ENCODE results near the gene SPTLC3. TPM values are rescaled to one million over a fixed set of nuclear protein-coding genes. Genes with fewer than 3 reads are reported as not detected.

SPTLC3 gene
- total RNA-seq, 1 experiment from 2014 or later: 0.03 TPM

GRCh38 chr20:13101706-13102105, 92.9 kb downstream of the SPTLC3 start:
- in situ Hi-C loops (cut with HindIII; ENCODE audit: low pct_unique_long_range_greater_than_20kb, low sequenced_read_pairs): no loop called here
- H3K27ac ChIP-seq (ENCODE audit: low read length): no peak overlapping the region
- CTCF ChIA-PET: no interaction called here
- DNase-seq (ENCODE audit: low read depth, low spot score) (no peak), ATAC-seq (no peak)
- no peaks in the 10 kb centered on the region for H3K9me3 ChIP-seq (ENCODE audit: control insufficient read depth, insufficient read depth, low read depth, low read length)
- no peaks in the 10 kb centered on the region for H3K4me1 ChIP-seq (ENCODE audit: control insufficient read depth, insufficient read depth, low read length)
- no peak for TF ChIP-seq TCF7L2 (IDR thresholded peaks at IDR 0.05; ENCODE audit: low read depth, low read length)
- TF ChIP-seq CTCF (IDR thresholded peaks at IDR 0.05): no peak
- no peak for TF ChIP-seq REST (IDR thresholded peaks at IDR 0.05; ENCODE audit: insufficient read depth in 1 of 2, low read depth in 2 of 2, low read length in 1 of 2)
- TF ChIP-seq POLR2AphosphoS5 (IDR thresholded peaks at IDR 0.05; ENCODE audit: low read depth, low read length): no peak
- TF ChIP-seq SIN3A (IDR thresholded peaks at IDR 0.05; ENCODE audit: borderline replicate concordance, insufficient read depth, low read depth, low read length): no peak
- no peak overlapping the region for H3K4me3 ChIP-seq (ENCODE audit: low read depth in 2 of 2, low read length in 2 of 2)
- intact Hi-C loops (cut with micrococcal nuclease; ENCODE audit: unreplicated experiment): loop anchor here (10.0 kb wide), 1 partner anchor 1527 kb away; no protein-coding TSS in a partner anchor
- POLR2A ChIA-PET: no interaction called here
- BruUV-seq (replicated peaks): no TSS peak
- H3K36me3 ChIP-seq (ENCODE audit: control insufficient read depth, insufficient read depth, low read length): no peaks in the 10 kb centered on the region
- H3K27me3 ChIP-seq (ENCODE audit: control insufficient read depth, insufficient read depth, low read length): 0 out of 2 replicates have a peak, but pooled peaks cover 2% of the 10 kb centered on the region

- POLR2A ChIA-PET: no interaction called here
- TF ChIP-seq SIN3A (IDR thresholded peaks at IDR 0.05; ENCODE audit: borderline replicate concordance, insufficient read depth, low read depth, low read length) (no peak), REST (IDR thresholded peaks at IDR 0.05; ENCODE audit: insufficient read depth in 1 of 2, low read depth in 2 of 2, low read length in 1 of 2) (no peak), CTCF (IDR thresholded peaks at IDR 0.05) (no peak), TCF7L2 (IDR thresholded peaks at IDR 0.05; ENCODE audit: low read depth, low read length) (no peak), POLR2AphosphoS5 (IDR thresholded peaks at IDR 0.05; ENCODE audit: low read depth, low read length) (no peak)
- Histone ChIP-seq H3K4me1 (ENCODE audit: control insufficient read depth, insufficient read depth, low read length) (no peaks in the 10 kb centered on the region), H3K27ac (ENCODE audit: low read length) (no peak overlapping the region), H3K9me3 (ENCODE audit: control insufficient read depth, insufficient read depth, low read depth, low read length) (no peaks in the 10 kb centered on the region), H3K27me3 (ENCODE audit: control insufficient read depth, insufficient read depth, low read length) (0 out of 2 replicates have a peak, but pooled peaks cover 2% of the 10 kb centered on the region), H3K36me3 (ENCODE audit: control insufficient read depth, insufficient read depth, low read length) (no peaks in the 10 kb centered on the region), H3K4me3 (ENCODE audit: low read depth in 2 of 2, low read length in 2 of 2) (no peak overlapping the region)
- DNase-seq (ENCODE audit: low read depth, low spot score): no peak
- CTCF ChIA-PET: no interaction called here
- in situ Hi-C loops (cut with HindIII; ENCODE audit: low pct_unique_long_range_greater_than_20kb, low sequenced_read_pairs): no loop called here
- BruUV-seq (replicated peaks): no TSS peak
- ATAC-seq: no peak
- intact Hi-C loops (cut with micrococcal nuclease; ENCODE audit: unreplicated experiment): loop anchor here (10.0 kb wide), 1 partner anchor 1527 kb away; no protein-coding TSS in a partner anchor
Measured at GRCh38 chr20:13102237-13102636, 93.5 kb downstream of the SPTLC3 start.
